IPS DF 6.9 (cell line): ENCODE data around the gene RPL14.

Source experiments
- DNase-seq: peaks from one replicate; pipeline ENCODE4 v3.0.0-alpha.2; 2013; ENCODE audit warnings: low read depth, low spot score
- H3K27ac ChIP-seq: one replicate; pipeline ENCODE4 v1.5.1; 2013; ENCODE audit warnings: low read length, control low read depth
- H3K27me3 ChIP-seq: 2 replicates; pipeline ENCODE4 v1.6.1; 2013; ENCODE audit warnings: mild to moderate bottlenecking, low read length; ENCODE audit not compliant: control insufficient read depth, insufficient read depth
- H3K36me3 ChIP-seq: 2 replicates; pipeline ENCODE4 v1.6.1; 2013; ENCODE audit warnings: low read length; ENCODE audit not compliant: control insufficient read depth, insufficient read depth
- H3K4me1 ChIP-seq: 2 replicates; pipeline ENCODE4 v1.6.1; 2013; ENCODE audit warnings: low read length; ENCODE audit not compliant: control insufficient read depth, insufficient read depth
- H3K4me3 ChIP-seq: 2 replicates; pipeline ENCODE4 v1.5.1; 2013; ENCODE audit warnings: mild to moderate bottlenecking, low read length
- H3K9me3 ChIP-seq: 2 replicates; pipeline ENCODE4 v1.6.1; 2013; ENCODE audit warnings: low read length, inconsistent platforms; ENCODE audit not compliant: control insufficient read depth, insufficient read depth
- WGBS: extraction: QIAGEN DNeasy Blood & Tissue Kit; methylation state at CpG from one replicate; pipeline ENCODE4 v1.1.7; 2013; ENCODE audit warnings: mixed read lengths, missing lambda C conversion rate; ENCODE audit not compliant: insufficient read length, insufficient coverage; 5-methylcytosine and 5-hydroxymethylcytosine counted together

RPL14 gene

DNA sequence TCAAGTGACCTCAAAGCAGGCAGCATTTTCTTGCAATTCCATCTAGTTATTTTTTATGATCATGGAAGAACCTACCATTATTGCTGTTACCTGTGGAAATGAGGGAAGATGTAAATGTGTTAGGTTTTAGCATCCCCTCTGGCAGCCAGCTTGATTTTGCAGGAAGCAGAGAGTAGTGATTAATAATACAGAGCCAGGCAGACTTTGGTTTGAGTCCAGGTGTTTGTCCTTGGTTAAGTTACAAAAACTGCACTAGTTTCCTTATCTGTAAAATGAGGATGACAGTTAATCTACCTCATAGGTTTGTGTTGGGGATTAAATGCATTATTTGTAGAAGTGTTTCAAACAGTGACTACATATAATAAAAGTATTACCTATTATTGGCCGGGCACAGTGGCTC is 60.9 kb downstream of the RPL14 start:
- Histone ChIP-seq H3K27me3 (no peaks in the 10 kb centered on the region), H3K27ac (no peak overlapping the region), H3K4me3 (no peak overlapping the region), H3K36me3 (peaks cover 4% of the 10 kb centered on the region; the same call in 1 of the 2 replicates), H3K4me1 (no peaks in the 10 kb centered on the region), H3K9me3 (no peaks in the 10 kb centered on the region)
- WGBS = no CpG with 5 or more reads among the region's 1 CpG
- DNase-seq = no peak
